Panc1 (cell line): ENCODE results near the gene PM20D1. TPM values are rescaled to one million over a fixed set of nuclear protein-coding genes. Genes with fewer than 3 reads are reported as not detected.
A peak's percentile ranks its signal among the peaks of the same experiment; 100 is the strongest.

ENCODE experiments used
- ATAC-seq: fragments of 200-7000 bp; cut with Tn5 transposase; 2 replicates; pipeline ENCODE4 v1.9.1; 2020; ENCODE audit warnings: mild to moderate bottlenecking, moderate library complexity
- BruUV-seq: library from RNA; stranded (reverse); fragments of 400-500 nt; replicated peaks from 2 replicates; lab custom pipeline; 2021; lab: Mats Ljungman, UMichigan
- CTCF ChIA-PET: fragments of 300-600 bp; sonication (Branson Sonifier 250); formaldehyde crosslinking; loops from one replicate; lab custom pipeline; 2022; ENCODE audit warnings: antibody characterized with exemption; lab: Charles Lee
- POLR2A ChIA-PET: fragments of 300-600 bp; sonication (Branson Sonifier 250); formaldehyde crosslinking; loops from one replicate; lab custom pipeline; 2022; ENCODE audit warnings: antibody characterized with exemption; lab: Charles Lee
- DNase-seq: peaks from one replicate; pipeline ENCODE4 v3.0.0-alpha.2; 2010; ENCODE audit warnings: low read depth, low spot score
- H3K27ac ChIP-seq: 2 replicates; pipeline ENCODE4 v1.5.1; 2011; ENCODE audit warnings: mild to moderate bottlenecking, low read length, inconsistent platforms
- H3K27me3 ChIP-seq: fragments of 200-500 bp; sonication (Bioruptor generic); 2 replicates; pipeline ENCODE4 v1.6.0; 2014; ENCODE audit warnings: low read length, inconsistent platforms; ENCODE audit not compliant: control insufficient read depth, insufficient read depth
- H3K36me3 ChIP-seq: fragments of 200-500 bp; sonication (Bioruptor generic); 2 replicates; pipeline ENCODE4 v1.5.1; 2014; ENCODE audit warnings: inconsistent platforms, mild to moderate bottlenecking, low read length, moderate library complexity; ENCODE audit not compliant: control insufficient read depth, insufficient read depth
- H3K4me1 ChIP-seq: 2 replicates; pipeline ENCODE4 v1.5.1; 2011; ENCODE audit warnings: inconsistent platforms, mild to moderate bottlenecking, low read length, moderate library complexity; ENCODE audit not compliant: control insufficient read depth, insufficient read depth
- H3K4me3 ChIP-seq, 2 experiments: 2 replicates each; pipeline ENCODE4 v1.5.1; 2011 to 2012; ENCODE audit warnings: low read depth in 2 of 2, low read length in 2 of 2, mild to moderate bottlenecking in 2 of 2, inconsistent platforms in 1 of 2, moderate library complexity in 1 of 2
- H3K9me3 ChIP-seq: fragments of 200-500 bp; sonication (Bioruptor generic); 2 replicates; pipeline ENCODE4 v1.5.1; 2014; ENCODE audit warnings: low read depth, mild to moderate bottlenecking, inconsistent platforms, low read length, moderate library complexity; ENCODE audit not compliant: control insufficient read depth, insufficient read depth
- CTCF ChIP-seq: fragments of 450-650 bp; IDR thresholded peaks from 2 replicates; pipeline ENCODE4 v1.5.1; 2017; ENCODE audit warnings: mild to moderate bottlenecking
- POLR2AphosphoS5 ChIP-seq: IDR thresholded peaks from 2 replicates; pipeline ENCODE4 v1.6.1; 2012; ENCODE audit warnings: mild to moderate bottlenecking, low read depth, low read length, moderate library complexity
- SIN3A ChIP-seq: IDR thresholded peaks from 2 replicates; pipeline ENCODE4 v1.6.1; 2012; ENCODE audit warnings: low read depth, mild to moderate bottlenecking, low read length, moderate library complexity, borderline replicate concordance; ENCODE audit not compliant: insufficient read depth
- TCF7L2 ChIP-seq: IDR thresholded peaks from 2 replicates; pipeline ENCODE4 v1.6.1; 2011; ENCODE audit warnings: mild to moderate bottlenecking, low read depth, low read length, inconsistent platforms
- in situ Hi-C: cut with HindIII; loops from 2 replicates; pipeline ENCODE4 v1.10.0; 2016; ENCODE audit warnings: low sequenced_read_pairs, low pct_unique_long_range_greater_than_20kb
- intact Hi-C: fragments of 100-400 bp; cut with micrococcal nuclease; formaldehyde crosslinking; loops from one replicate; pipeline ENCODE4 v1.10.0; 2022; ENCODE audit not compliant: unreplicated experiment
- total RNA-seq: library from RNA; stranded (reverse); gene quantifications from one replicate; pipeline ENCODE4 v1.2.1, GENCODE V29; 2021; ENCODE audit not compliant: unreplicated experiment
- TF ChIP-seq, protein P1 (sequence below), 2 experiments: IDR thresholded peaks; 2 replicates each; pipeline ENCODE4 v1.6.1; 2011 to 2012; ENCODE audit warnings: low read depth in 2 of 2, control low read depth in 1 of 2, low read length in 1 of 2, mild to moderate bottlenecking in 1 of 2, moderate library complexity in 1 of 2; ENCODE audit not compliant: insufficient read depth in 1 of 2

PM20D1 gene
- total RNA-seq, 1 experiment from 2014 or later: 0.13 TPM

- CTCF ChIA-PET: no interaction called here
- intact Hi-C loops (no loop called here), in situ Hi-C loops (no loop called here)
- BruUV-seq: no TSS peak
- no peaks in the 10 kb centered on the region for H3K27me3 ChIP-seq
- ATAC-seq: no peak
- H3K27ac ChIP-seq: no peak overlapping the region
- TF ChIP-seq, protein P1, sequence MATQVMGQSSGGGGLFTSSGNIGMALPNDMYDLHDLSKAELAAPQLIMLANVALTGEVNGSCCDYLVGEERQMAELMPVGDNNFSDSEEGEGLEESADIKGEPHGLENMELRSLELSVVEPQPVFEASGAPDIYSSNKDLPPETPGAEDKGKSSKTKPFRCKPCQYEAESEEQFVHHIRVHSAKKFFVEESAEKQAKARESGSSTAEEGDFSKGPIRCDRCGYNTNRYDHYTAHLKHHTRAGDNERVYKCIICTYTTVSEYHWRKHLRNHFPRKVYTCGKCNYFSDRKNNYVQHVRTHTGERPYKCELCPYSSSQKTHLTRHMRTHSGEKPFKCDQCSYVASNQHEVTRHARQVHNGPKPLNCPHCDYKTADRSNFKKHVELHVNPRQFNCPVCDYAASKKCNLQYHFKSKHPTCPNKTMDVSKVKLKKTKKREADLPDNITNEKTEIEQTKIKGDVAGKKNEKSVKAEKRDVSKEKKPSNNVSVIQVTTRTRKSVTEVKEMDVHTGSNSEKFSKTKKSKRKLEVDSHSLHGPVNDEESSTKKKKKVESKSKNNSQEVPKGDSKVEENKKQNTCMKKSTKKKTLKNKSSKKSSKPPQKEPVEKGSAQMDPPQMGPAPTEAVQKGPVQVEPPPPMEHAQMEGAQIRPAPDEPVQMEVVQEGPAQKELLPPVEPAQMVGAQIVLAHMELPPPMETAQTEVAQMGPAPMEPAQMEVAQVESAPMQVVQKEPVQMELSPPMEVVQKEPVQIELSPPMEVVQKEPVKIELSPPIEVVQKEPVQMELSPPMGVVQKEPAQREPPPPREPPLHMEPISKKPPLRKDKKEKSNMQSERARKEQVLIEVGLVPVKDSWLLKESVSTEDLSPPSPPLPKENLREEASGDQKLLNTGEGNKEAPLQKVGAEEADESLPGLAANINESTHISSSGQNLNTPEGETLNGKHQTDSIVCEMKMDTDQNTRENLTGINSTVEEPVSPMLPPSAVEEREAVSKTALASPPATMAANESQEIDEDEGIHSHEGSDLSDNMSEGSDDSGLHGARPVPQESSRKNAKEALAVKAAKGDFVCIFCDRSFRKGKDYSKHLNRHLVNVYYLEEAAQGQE (IDR thresholded peaks at IDR 0.05; ENCODE audit: insufficient read depth in 1 of 2, low read depth in 2 of 2, low read length in 1 of 2): no peak
- TF ChIP-seq TCF7L2: no peak
- TF ChIP-seq SIN3A: no peak
- no peak for TF ChIP-seq POLR2AphosphoS5
- TF ChIP-seq CTCF: no peak
- no peaks in the 10 kb centered on the region for H3K36me3 ChIP-seq
- no peaks in the 10 kb centered on the region for H3K9me3 ChIP-seq
- no peak overlapping the region for H3K4me3 ChIP-seq
- POLR2A ChIA-PET: no interaction called here
- no peaks in the 10 kb centered on the region; the same call in 1 of the 2 replicates for H3K4me1 ChIP-seq
- no peak for DNase-seq
These were observed 64.5 kb downstream of the PM20D1 start for GRCh38 chr1:205785446-205785845.

GRCh38 chr1:205783904-205784303, 66.0 kb downstream of the PM20D1 start:
- ChIA-PET CTCF (no interaction called here), POLR2A (no interaction called here)
- intact Hi-C loops: no loop called here
- DNase-seq: no peak
- no peak overlapping the region for H3K27ac ChIP-seq
- no peaks in the 10 kb centered on the region; the same call in 1 of the 2 replicates for H3K4me1 ChIP-seq
- BruUV-seq: no TSS peak
- TF ChIP-seq, protein P1 (IDR thresholded peaks at IDR 0.05; ENCODE audit: insufficient read depth in 1 of 2, low read depth in 2 of 2, low read length in 1 of 2): no peak
- no peak for TF ChIP-seq CTCF
- no peak for TF ChIP-seq SIN3A
- no peak for TF ChIP-seq TCF7L2
- no peak for TF ChIP-seq POLR2AphosphoS5
- no peaks in the 10 kb centered on the region for H3K27me3 ChIP-seq
- no peaks in the 10 kb centered on the region for H3K9me3 ChIP-seq
- no peaks in the 10 kb centered on the region for H3K36me3 ChIP-seq
- H3K4me3 ChIP-seq: no peak overlapping the region
- ATAC-seq: peak; percentile 30; the same call in 1 of the 2 replicates
- in situ Hi-C loops: no loop called here
